Measurements from ENCODE around the gene SMAP2. TPM values are rescaled to one million over a fixed set of nuclear protein-coding genes. Genes with fewer than 3 reads are reported as not detected.

Gene SMAP2
- total RNA-seq, 2 experiments from 2014 or later = 106 to 107 TPM

DNA sequence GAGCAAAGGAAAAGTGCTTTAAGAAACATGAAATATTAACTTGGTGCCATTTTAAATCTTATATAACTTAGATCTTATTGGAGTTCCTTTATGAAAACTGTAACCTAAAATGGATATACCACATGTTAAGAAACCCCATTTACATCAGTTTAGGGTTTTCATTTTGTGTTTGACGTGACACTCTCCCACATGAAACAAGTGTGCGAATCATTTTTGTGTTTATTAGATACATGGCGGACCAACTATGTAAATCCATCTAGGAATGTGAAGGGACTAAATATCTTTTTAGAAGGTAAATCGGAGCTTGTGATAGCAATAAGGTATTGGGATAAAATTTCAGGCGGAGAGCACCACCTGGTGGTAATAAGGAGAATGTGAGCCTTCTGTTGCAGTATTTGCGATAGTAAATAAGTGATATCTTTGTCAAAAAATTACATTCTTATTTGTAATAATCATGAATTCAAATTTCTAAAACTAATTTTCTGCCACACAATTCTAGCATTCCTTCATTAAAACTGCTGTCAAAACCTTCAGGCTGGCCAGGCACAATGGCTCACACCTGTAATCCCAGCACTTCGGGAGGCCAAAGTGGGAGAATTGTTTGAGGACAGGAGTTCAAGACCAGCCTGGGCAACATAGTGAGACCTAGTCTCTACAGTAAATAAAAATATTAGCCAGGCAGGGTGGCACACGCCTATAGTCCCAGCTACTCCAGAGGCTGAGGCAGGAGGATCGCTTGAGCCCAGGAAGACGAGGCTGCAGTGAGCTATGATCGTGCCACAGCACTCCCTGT lies 31.3 kb downstream of the SMAP2 start:
- CTCF ChIA-PET = interaction anchor here (0.6 to 9.0 kb wide), 25 partner anchors 9 to 372 kb away, joined by 3 to 206 read pairs (median 4); partner anchors contain the start of genes COL9A2, SMAP2, ZFP69B and ZNF684
- DNase-seq (peak; percentile 67), ATAC-seq (peak; percentile 57)
- no peaks in the 10 kb centered on the region for H3K9me3 Mint-ChIP-seq (ENCODE audit: insufficient read depth)
- peaks cover 34% of the 10 kb centered on the region for H3K36me3 Mint-ChIP-seq (ENCODE audit: low read depth)
- H3K27ac Mint-ChIP-seq = peak overlapping the region; percentile 75
- H3K27me3 Mint-ChIP-seq (ENCODE audit: low read depth) = no peaks in the 10 kb centered on the region
- H3K4me3 Mint-ChIP-seq = no peak overlapping the region
- peaks cover 52% of the 10 kb centered on the region for H3K4me1 Mint-ChIP-seq (ENCODE audit: low read depth)
- POLR2A ChIA-PET = interaction anchor here (1.1 to 8.9 kb wide), 5 partner anchors 10 to 243 kb away, joined by 3 to 149 read pairs (median 7); partner anchors contain the start of genes RLF and SMAP2

DNA sequence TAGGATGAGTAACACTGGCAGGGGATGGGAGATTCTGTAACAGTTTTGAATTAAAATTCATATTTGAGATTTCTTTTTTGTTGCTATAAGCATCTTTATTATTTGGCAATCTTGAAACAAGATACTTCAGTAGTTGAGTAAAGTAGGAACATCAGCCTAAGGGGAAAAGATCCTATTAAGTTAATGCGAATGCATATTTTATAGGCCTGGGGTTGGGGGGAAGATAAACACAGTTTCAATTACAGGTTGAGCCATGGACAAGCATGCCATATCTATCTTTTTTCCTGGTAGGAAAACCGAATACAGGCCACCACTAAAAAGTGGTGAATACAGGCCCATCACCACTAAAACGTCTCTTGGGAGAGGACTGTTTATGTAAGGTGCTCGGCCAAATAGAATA lies 32.3 kb downstream of the SMAP2 start:
- ATAC-seq = no peak
- no peaks in the 10 kb centered on the region for H3K27me3 Mint-ChIP-seq (ENCODE audit: low read depth)
- no peaks in the 10 kb centered on the region for H3K9me3 Mint-ChIP-seq (ENCODE audit: insufficient read depth)
- no peak for DNase-seq
- CTCF ChIA-PET = interaction anchor here (1.3 to 9.0 kb wide), 13 partner anchors 19 to 262 kb away, joined by 3 to 206 read pairs (median 16); partner anchors contain the start of genes COL9A2, SMAP2, ZFP69B and ZNF684
- peaks cover 32% of the 10 kb centered on the region for H3K36me3 Mint-ChIP-seq (ENCODE audit: low read depth)
- POLR2A ChIA-PET = interaction anchor here (1.1 to 8.9 kb wide), 4 partner anchors 20 to 244 kb away, joined by 3 to 149 read pairs (median 10); partner anchors contain the start of genes RLF and SMAP2
- no peak overlapping the region for H3K4me3 Mint-ChIP-seq
- no peak overlapping the region for H3K27ac Mint-ChIP-seq
- H3K4me1 Mint-ChIP-seq (ENCODE audit: low read depth) = peaks cover 42% of the 10 kb centered on the region

DNA sequence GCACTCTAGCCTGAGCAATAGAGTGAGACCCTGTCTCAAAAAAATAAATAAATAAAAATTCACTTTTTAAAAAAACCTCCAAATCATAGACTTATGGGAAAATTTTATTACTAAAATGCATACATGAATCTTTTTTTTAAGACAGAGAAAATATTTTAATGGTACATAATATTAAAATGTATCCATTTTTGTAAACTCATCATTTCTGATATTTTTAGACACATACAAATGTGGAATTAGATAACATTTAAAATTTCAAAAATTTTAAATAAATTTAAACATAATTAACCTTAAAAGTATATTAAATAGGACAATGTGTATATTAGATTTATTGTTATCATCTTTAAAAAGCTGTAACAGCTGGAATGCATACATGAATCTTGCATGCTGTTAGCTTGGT lies 33.9 kb downstream of the SMAP2 start:
- ChIA-PET POLR2A (interaction anchor here (0.6 to 3.0 kb wide), 2 partner anchors 19 to 34 kb away, joined by 3 to 8 read pairs; partner anchors contain the start of gene SMAP2), CTCF (interaction anchor here (0.9 to 6.6 kb wide), 9 partner anchors 8 to 263 kb away, joined by 3 to 200 read pairs (median 5); no protein-coding TSS in a partner anchor)
- no peak for ATAC-seq
- Mint-ChIP-seq H3K4me1 (ENCODE audit: low read depth) (peaks cover 32% of the 10 kb centered on the region), H3K27me3 (ENCODE audit: low read depth) (no peaks in the 10 kb centered on the region), H3K27ac (no peak overlapping the region), H3K4me3 (no peak overlapping the region), H3K36me3 (ENCODE audit: low read depth) (peaks cover 39% of the 10 kb centered on the region), H3K9me3 (ENCODE audit: insufficient read depth) (no peaks in the 10 kb centered on the region)
- DNase-seq = no peak

DNA sequence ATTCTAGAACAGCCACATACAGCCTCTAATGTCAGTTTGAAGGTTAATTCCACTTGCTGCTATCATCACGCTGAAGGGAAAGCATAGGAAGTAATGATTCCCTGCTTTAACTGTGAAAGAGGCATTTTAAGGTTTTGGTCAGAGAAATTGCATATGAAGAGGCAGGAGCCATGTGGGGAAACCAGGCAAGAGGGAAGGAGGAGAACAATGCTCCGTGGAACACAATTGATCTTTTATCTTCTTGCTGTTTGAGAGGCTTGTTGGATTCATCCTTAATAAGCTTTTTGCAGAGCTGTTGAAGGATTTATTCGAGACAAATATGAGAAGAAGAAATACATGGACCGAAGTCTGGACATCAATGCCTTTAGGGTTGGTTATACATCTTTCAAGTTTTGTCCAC lies 35.9 kb downstream of the SMAP2 start:
- DNase-seq = no peak
- no peak for ATAC-seq
- CTCF ChIA-PET = interaction anchor here (1.2 to 3.0 kb wide), 2 partner anchors 94 to 265 kb away, joined by 4 to 14 read pairs; no protein-coding TSS in a partner anchor
- Mint-ChIP-seq H3K4me1 (ENCODE audit: low read depth) (peaks cover 32% of the 10 kb centered on the region), H3K9me3 (ENCODE audit: insufficient read depth) (no peaks in the 10 kb centered on the region), H3K27me3 (ENCODE audit: low read depth) (no peaks in the 10 kb centered on the region), H3K36me3 (ENCODE audit: low read depth) (peaks cover 53% of the 10 kb centered on the region), H3K4me3 (no peak overlapping the region), H3K27ac (peak overlapping the region; percentile 12)
- POLR2A ChIA-PET = no interaction called here

DNA sequence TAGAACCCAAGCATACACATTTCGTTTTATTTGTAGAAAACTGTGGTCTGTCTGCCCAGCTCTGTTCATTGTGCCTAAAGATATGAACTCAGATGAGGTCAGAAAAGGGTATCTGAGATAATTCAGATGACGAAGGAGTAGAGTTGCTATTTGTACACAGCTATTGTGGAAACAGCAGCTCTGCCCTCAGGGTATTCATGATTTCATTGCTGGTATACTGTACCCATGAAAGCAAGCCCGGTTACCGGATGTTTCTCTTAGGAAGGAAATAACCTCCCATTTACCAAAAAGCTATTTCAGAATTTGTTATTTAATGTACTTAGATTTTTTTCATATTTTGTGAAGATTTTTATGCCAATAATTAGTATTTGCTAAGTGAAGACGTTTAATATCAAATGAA lies 37.8 kb downstream of the SMAP2 start:
- ChIA-PET POLR2A (no interaction called here), CTCF (interaction anchor here (0.8 to 3.3 kb wide), 6 partner anchors 11 to 267 kb away, joined by 3 to 15 read pairs (median 6); no protein-coding TSS in a partner anchor)
- Mint-ChIP-seq H3K4me3 (no peak overlapping the region), H3K9me3 (ENCODE audit: insufficient read depth) (no peaks in the 10 kb centered on the region), H3K27ac (no peak overlapping the region), H3K36me3 (ENCODE audit: low read depth) (peaks cover 68% of the 10 kb centered on the region), H3K4me1 (ENCODE audit: low read depth) (peaks cover 32% of the 10 kb centered on the region), H3K27me3 (ENCODE audit: low read depth) (no peaks in the 10 kb centered on the region)
- ATAC-seq (no peak), DNase-seq (no peak)

DNA sequence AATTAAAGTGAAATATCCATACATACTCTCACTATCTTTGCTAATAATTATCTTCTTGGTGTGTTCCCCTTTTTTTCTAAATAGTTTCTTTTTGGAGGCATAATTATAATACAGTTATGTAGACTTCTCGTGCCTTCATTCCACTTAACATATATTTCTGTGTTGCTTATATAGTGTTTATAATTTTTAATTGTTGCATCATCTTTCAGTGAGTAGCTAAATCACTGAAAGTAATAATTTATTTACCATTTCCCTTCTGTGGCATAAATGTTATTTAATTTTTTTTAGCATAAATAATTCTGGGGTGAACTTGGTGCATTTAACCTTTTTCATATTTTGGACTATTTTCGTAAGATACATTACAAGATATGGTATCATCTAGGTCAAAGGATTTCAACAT lies 38.3 kb downstream of the SMAP2 start:
- H3K27ac Mint-ChIP-seq = peak overlapping the region; percentile 13
- ChIA-PET CTCF (interaction anchor here (0.8 to 3.3 kb wide), 5 partner anchors 12 to 268 kb away, joined by 5 to 15 read pairs (median 6); no protein-coding TSS in a partner anchor), POLR2A (no interaction called here)
- peaks cover 73% of the 10 kb centered on the region for H3K36me3 Mint-ChIP-seq (ENCODE audit: low read depth)
- no peak for DNase-seq
- ATAC-seq = no peak
- no peaks in the 10 kb centered on the region for H3K9me3 Mint-ChIP-seq (ENCODE audit: insufficient read depth)
- H3K4me3 Mint-ChIP-seq = no peak overlapping the region
- no peaks in the 10 kb centered on the region for H3K27me3 Mint-ChIP-seq (ENCODE audit: low read depth)
- peaks cover 32% of the 10 kb centered on the region for H3K4me1 Mint-ChIP-seq (ENCODE audit: low read depth)

DNA sequence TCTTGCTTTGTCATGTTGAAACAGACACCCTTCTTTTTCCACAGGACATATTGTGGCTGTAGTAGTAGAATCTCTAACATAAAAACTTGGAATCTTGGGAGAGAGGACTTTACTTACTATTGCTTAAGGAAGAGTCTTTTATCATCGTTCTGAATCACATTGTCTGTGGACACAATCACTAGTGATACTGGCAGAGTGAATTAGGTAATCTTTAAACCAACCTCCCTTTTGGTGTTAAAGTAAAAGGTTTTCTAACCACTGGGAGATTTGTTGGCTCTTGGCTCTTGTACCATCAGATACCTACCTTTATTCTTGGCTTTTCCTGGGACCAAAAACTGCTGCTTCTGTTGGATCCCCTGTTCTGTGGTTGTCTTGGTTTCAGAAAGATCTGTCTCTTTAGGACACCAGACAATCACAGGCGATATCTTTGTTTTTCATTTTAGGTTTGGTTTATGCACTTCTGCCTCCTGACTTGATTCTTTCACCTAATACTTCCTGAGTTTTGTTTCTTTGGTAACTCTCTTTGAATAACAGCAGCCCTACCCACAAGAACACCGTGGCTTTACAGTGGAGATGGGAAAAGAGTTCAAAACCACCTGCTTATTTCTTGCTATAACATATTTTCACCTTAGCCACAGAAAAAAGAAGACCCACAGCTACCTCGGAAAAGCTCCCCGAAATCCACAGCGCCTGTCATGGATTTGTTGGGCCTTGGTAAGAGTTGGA lies 40.2 kb downstream of the SMAP2 start:
- H3K36me3 Mint-ChIP-seq (ENCODE audit: low read depth) = peaks cover 83% of the 10 kb centered on the region
- ChIA-PET POLR2A (no interaction called here), CTCF (interaction anchor here (1.5 kb wide), 1 partner anchor 75 kb away, joined by 4 read pairs; no protein-coding TSS in a partner anchor)
- H3K27me3 Mint-ChIP-seq (ENCODE audit: low read depth) = no peaks in the 10 kb centered on the region
- DNase-seq (no peak), ATAC-seq (peak; percentile 60)
- peak overlapping the region; percentile 75 for H3K27ac Mint-ChIP-seq
- no peaks in the 10 kb centered on the region for H3K9me3 Mint-ChIP-seq (ENCODE audit: insufficient read depth)
- no peak overlapping the region for H3K4me3 Mint-ChIP-seq
- peaks cover 32% of the 10 kb centered on the region for H3K4me1 Mint-ChIP-seq (ENCODE audit: low read depth)

DNA sequence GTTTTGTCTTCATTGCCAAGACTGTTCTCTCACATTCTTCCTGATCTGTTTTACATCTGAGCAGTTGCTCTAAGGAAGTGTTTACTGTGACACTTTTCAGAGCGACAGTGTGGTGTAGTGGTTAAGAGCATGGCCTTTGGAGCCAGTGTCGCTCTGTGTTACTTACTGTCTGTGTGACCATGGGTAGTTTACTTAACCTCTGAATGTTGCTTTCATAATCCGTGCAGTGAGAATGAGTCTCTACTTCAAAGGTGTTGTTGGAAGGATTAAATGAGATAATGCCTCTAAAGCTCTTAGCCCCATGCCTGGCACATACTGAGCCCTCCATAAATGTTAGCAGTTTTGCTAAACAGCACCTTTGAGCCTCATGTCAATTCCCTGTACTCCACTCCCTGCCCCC lies 40.8 kb downstream of the SMAP2 start:
- Mint-ChIP-seq H3K4me3 (no peak overlapping the region), H3K27ac (peak overlapping the region; percentile 75), H3K27me3 (ENCODE audit: low read depth) (no peaks in the 10 kb centered on the region), H3K4me1 (ENCODE audit: low read depth) (peaks cover 32% of the 10 kb centered on the region), H3K9me3 (ENCODE audit: insufficient read depth) (no peaks in the 10 kb centered on the region), H3K36me3 (ENCODE audit: low read depth) (peaks cover 81% of the 10 kb centered on the region)
- DNase-seq (peak; percentile 35), ATAC-seq (peak; percentile 70)
- ChIA-PET POLR2A (no interaction called here), CTCF (interaction anchor here (1.5 kb wide), 1 partner anchor 76 kb away, joined by 4 read pairs; no protein-coding TSS in a partner anchor)

DNA sequence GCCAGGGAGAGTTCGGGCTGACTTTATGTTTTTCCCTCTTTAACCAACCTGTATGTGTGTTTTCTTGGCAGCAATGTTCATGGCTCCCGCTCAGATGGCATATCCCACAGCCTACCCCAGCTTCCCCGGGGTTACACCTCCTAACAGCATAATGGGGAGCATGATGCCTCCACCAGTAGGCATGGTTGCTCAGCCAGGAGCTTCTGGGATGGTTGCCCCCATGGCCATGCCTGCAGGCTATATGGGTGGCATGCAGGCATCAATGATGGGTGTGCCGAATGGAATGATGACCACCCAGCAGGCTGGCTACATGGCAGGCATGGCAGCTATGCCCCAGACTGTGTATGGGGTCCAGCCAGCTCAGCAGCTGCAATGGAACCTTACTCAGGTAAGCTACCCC lies 43.2 kb downstream of the SMAP2 start:
- Mint-ChIP-seq H3K27me3 (ENCODE audit: low read depth) (no peaks in the 10 kb centered on the region), H3K9me3 (ENCODE audit: insufficient read depth) (no peaks in the 10 kb centered on the region), H3K27ac (no peak overlapping the region), H3K4me1 (ENCODE audit: low read depth) (peaks cover 33% of the 10 kb centered on the region), H3K4me3 (no peak overlapping the region), H3K36me3 (ENCODE audit: low read depth) (peaks cover 88% of the 10 kb centered on the region)
- no peak for ATAC-seq
- ChIA-PET CTCF (interaction anchor here (1.4 to 3.5 kb wide), 4 partner anchors 22 to 264 kb away, joined by 3 to 11 read pairs (median 4); partner anchors contain the start of gene EXO5), POLR2A (no interaction called here)
- no peak for DNase-seq

DNA sequence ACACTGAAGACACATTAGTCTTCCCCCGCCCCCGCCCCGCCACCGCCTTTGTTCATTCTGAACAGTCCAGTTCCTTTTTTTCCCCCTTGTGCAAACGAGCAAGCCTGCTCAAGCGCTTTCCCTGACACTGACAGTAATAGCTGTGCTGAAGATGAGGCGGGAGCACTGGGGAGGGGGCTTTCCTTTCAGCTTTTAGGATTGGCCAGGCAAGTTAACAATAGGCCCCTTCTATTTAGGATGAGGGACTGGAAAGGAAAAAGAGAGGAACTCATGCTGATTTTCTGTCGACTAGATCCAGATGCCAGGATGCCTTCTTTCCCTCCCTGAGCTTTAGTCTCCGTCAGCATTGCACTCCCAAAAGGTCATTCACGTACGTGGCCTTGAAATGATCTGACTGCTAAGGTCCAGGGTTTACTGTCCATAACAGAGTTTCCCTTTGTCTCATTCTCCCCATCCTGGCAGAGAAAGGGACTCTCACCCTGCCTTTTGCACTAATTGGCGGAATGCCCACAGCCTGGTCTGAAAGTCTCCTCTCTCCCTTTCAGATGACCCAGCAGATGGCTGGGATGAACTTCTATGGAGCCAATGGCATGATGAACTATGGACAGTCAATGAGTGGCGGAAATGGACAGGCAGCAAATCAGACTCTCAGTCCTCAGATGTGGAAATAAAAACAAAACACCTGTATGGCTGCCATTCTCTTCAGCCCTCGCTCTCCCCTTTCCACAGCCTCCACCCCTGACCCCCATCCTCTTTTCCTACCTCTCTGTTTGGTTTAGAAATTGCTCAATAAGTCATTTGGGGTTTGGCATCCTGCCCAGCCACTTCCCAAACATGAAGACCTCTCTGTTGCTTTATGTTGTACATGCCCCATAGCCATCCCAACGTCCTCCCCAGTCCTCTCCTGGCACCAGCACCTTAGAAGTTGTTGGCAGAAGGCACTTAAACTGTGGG lies 48.2 kb downstream of the SMAP2 start:
- no peak for ATAC-seq
- peak overlapping the region; percentile 26 for H3K27ac Mint-ChIP-seq

More for the DNA sequence above, 48.2 kb downstream of the SMAP2 start:
- Mint-ChIP-seq H3K9me3 (ENCODE audit: insufficient read depth) (no peaks in the 10 kb centered on the region), H3K4me3 (no peak overlapping the region), H3K4me1 (ENCODE audit: low read depth) (peaks cover 7% of the 10 kb centered on the region), H3K36me3 (ENCODE audit: low read depth) (peaks cover 88% of the 10 kb centered on the region), H3K27me3 (ENCODE audit: low read depth) (no peaks in the 10 kb centered on the region)
- ChIA-PET POLR2A (interaction anchor here (0.6 kb wide), 1 partner anchor 18 kb away, joined by 3 read pairs; no protein-coding TSS in a partner anchor), CTCF (interaction anchor here (2.4 kb wide), 1 partner anchor 278 kb away, joined by 7 read pairs; no protein-coding TSS in a partner anchor)
- DNase-seq = no peak

Measured in activated CD8-positive, alpha-beta T cell treated with anti-CD3 and anti-CD28 coated beads, Interleukin-2, amount 10 ng/mL, durations not matched to agents 7 days and 5 days (primary cell).